Stimulated activated CD8-positive, alpha-beta memory T cell treated with anti-CD3 and anti-CD28 coated beads, Interleukin-4, amount 100 ng/mL, for 24 hours (primary cell): ENCODE data around the gene TAS1R2.
"Not testable (repeated sequence)": the region's sequence is repeated elsewhere in the genome, so short reads cannot be mapped to it uniquely, and the experiment has no call there.

Experiments
- DNase-seq: peaks from one replicate; pipeline ENCODE4 v3.0.0-alpha.2; 2020; ENCODE audit warnings: low read depth

Gene TAS1R2

DNA sequence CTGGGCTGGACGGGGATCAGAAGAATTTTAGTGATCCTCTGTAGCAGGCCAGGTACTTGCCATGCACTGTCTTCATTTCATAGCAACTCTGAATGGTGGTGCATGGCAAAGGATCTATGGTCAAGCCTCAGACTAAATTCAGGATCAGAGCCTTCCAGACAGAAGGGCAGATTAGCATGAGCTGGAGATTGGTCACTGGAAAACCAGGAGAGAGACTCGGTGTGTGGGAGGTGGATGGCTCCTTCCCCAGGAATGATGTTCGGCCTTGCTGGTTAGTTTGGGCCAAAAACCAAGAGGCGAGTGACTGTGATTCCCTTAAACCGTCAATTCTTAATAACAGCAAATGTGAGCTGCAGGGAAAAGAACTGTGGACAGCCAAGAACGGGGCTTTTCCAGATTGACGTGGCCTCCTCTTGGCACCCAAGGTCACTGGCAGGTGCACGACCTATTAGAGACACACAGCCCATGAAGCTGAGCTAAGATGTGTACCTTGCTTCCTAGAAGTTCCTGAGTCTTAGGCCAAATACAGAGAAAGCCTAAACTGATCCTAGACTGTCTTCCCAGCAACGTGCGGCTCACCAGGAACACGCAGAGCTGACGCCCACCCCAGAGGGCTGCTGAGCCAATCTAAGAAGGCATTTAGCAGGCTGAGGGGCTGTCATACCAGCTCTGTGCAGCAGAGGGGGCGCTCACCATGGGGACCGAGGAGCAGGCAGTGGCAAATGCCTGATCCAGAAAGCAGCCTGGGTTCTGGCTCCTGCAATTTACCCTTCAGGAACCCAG is 24.4 kb upstream of the TAS1R2 start:
- peak; percentile 68 for DNase-seq

DNA sequence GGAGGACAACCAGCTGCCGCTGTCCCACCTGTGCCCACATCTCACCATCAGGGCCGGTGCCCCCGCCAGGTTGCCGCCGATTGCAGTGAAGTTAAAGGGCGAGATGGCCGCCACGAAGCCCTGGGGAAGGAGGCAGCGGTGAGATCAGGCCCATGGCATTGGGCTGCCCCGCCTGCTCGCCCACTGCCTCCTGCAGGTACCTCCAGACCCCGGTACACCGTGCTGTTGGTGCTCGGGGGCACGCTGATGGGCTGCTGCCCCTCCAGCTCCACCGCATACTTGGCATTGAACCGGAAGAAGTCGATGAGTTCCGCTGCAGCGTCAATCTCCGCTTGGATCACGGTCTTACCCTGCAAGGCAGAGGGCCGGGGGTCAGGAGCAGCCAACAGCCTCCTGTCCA is 23.6 kb upstream of the TAS1R2 start:
- no peak for DNase-seq

GRCh38 chr1:18882486-18882885 is 23.0 kb upstream of the TAS1R2 start:
- DNase-seq: no peak

DNA sequence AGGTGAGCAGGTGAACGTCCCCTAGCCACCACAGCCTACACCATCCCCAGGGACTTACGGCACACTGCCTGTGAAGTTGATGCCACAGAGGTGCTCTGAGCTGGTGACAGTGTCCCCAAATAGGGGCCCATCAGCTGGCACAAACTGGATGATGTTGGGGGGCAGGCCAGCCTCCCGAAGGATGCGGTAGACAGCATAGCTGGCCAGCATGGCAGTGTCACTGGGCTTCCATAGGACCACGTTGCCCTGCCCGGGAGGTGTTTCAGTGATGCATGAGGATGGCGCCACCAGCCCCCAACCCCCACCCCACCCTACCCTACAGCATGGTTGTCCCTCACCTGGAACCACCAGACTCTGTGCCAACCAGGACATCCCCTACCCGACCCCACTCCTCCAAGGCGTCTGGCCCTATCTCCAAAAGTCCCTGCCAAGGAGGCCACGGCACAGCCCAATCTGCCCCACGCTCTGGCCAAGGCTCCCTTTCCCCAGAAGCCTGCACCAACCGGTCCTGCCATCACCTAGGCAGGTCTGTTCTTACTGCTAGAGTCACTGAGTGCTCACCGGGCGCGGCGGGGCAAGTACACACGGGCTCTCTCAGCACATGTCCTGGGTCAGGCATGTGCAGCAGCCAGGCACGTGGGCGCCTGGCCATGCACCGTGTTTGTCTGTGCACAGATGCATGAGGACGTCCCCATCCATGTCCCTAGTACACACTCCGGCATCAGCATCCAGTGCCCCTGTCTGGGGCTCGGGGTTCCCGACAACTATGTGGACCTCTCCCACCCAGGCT is 22.4 kb upstream of the TAS1R2 start:
- DNase-seq: no peak

DNA sequence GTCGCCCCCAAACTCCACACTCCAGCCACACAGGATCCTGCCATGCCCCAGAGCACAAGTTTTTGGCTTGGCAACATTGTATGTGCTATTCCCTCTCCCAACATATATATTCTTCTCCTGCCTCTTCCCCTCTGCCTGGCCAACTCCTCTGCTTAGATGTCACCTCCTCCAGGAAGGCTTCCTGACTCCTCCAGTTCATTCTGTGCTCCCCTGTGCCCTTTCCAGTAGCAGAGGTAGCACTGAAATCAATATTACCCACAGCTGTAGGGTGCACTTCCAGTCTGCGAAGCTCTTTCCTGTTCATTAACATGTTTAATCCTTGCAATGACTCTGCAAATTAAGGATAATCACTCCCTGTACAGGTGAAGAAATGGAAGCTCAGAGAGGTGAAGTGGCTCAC is 21.7 kb upstream of the TAS1R2 start:
- no peak for DNase-seq

GRCh38 chr1:18880585-18880984 is 21.1 kb upstream of the TAS1R2 start:
- no peak for DNase-seq

DNA sequence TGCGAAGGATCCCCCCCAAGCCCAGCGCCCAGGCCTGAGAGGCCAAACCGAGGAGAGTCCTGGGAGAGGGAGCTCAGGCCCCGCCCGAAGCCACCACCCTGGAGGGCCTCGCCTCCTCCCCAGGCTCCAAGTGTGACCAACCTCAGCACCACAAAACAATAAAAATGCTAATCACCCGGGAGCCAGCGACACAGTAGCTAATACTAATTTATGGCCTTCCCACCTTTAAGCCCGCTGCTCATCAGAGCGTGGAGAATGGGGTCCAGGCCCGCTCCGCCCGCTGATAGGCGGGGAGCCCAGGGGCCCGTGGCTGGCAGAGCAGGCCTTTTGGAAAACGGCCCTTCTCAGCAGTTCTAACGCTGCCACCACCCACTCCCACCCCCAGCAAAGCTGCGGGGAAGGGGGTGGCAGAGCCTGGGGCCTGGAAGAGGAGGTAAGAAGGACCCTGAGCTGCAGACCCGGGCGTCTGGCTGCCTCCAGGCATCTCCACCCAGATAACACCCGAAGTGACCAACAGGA is 20.4 kb upstream of the TAS1R2 start:
- DNase-seq: no peak

- DNase-seq: no peak
Measured at GRCh38 chr1:18879215-18879790, 19.8 kb upstream of the TAS1R2 start.

DNA sequence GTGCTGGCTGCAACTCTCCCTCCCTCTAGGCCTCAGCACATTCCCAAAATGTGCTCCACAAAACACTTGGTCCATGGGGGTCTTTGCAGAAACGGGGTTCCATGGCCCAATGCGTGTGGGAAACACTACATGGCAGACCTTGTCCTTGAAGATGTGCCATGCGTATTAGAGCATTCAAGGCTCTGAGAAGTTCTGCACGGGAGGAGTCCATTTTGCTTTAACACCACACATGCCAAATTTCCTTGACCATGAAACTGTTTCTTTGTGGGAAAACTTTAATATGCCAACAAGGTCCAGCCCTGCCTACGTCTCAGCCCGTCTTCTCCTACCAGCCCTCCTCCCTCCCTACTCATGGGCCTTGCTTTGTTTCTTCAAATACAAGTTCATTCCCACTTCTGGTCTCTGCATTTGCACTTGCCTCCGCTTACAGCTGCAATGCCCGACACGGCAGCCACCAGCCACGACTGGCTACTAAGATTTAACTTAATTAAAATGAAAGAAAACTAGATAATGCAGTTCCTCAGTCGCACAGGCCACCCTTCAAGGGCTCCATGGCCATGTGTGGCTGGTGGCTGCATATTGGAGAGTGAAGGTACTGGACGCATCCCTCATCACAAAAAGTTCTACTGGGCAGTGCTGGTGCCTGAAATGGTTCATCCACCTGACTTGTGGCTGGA is 19.2 kb upstream of the TAS1R2 start:
- DNase-seq: no peak

DNA sequence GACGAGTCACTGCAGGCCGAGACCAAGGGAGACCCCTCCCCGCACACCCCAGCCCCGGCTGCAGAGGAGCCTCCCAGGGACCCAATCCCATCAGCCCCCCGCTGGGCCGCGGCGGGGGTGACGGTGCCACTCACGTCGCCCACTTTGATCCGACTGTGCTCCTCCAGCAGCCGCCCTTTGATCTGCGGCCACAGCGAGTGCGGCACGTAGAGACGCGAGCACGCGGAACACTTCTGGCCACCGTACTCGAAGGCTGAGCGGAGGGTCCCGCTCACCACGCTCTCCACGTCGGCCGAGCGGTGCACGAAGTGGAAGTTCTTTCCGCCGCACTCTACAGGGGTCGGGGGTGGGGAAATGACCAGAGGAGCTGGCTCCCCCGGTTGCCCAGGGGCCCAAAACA is 17.8 kb upstream of the TAS1R2 start:
- no peak for DNase-seq

DNA sequence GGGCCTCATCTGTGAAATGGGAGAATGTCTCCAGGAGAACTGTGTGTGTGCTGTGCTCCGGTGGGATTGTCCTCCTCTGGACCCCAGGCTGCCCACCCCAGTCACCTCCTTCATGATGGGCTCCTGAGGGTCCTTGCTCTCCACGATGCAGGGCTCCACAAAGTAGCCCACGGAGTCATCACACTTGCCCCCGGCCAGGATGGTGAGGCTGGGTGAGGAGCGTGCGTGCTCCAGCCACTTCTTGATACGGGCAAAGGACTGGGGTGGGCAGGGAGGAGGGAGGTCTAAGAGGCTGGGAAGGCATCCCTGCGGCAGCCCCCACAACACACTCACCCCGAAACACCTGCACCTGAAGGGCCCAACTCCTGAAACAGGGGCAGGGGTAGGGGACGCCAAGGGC is 16.8 kb upstream of the TAS1R2 start:
- no peak for DNase-seq

- no peak for DNase-seq
Measured at GRCh38 chr1:18875796-18876128, 16.3 kb upstream of the TAS1R2 start.

DNA sequence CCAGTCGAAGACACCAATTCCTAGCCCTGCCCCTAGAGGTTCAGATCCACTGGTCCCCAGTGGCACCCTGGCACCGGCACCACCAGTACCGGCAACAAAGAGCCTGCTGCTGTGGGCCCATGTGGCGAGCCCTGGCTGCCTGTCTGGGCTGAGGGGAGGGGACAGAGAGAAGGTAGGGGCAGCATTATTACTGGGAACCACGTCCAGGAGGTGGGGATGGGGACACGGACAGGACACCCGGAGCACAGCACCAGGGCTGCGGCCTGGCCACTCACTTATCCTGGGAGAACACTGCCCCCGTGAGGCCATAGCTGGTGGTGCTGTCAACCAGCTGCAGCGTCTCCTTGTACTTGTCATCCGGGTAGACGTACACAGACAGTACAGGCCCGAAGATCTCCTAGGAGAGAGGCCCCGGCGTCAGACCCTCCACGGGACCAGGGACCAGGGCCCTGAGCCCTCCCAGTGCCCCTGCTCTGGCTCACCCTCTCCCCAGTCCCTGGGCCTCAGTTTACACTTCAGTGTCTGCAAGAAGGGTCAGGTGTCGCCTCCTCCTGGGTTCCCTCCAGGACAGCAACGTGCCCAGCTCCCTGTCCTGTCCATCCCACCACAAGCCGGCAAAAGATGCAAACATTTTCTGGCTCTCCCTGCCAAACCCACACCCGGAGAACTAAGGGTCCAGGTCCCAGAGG is 15.8 kb upstream of the TAS1R2 start:
- DNase-seq: peak; percentile 54

DNA sequence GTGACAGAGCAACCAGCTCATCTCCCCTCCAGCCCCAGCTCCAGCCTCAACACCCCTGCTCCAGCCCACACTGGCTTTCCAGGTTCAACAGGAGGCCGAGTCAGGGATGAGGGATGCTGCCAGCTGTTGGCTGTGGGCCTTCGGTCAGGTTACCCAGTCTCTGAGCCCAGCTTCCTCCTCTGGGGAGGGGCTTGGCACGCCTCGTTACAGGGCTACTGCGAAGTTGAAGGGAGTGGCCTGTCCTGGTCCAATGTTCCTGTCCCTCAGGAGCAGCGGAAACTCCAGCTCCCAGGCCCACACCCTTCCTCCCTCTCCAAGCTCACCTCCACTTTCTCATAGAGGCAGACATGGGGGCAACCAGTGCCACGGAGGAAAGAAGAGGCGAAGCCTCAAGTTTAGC is 15.1 kb upstream of the TAS1R2 start:
- DNase-seq: no peak

DNA sequence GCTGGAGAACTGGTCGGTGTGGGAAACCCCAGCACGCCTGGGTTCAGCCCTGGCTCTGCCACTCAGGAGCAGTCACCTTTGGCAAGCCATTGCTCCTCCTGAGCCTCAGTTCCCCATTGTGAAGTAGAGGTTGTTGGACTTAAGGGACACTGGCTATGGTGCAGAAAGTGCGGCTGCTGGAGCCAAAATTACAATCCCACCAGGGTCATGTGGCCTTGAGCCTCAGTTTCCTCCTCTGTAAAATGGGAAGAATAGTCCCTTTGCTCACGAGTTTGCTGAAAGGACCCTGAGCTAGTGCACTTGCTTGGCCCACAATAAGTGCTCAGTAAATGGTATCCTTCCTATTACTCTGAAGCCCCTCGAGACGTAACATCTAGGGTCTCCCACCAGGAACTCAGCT is 14.6 kb upstream of the TAS1R2 start:
- DNase-seq: no peak

- DNase-seq: no peak
Measured at GRCh38 chr1:18872071-18872611, 12.7 kb upstream of the TAS1R2 start.

DNA sequence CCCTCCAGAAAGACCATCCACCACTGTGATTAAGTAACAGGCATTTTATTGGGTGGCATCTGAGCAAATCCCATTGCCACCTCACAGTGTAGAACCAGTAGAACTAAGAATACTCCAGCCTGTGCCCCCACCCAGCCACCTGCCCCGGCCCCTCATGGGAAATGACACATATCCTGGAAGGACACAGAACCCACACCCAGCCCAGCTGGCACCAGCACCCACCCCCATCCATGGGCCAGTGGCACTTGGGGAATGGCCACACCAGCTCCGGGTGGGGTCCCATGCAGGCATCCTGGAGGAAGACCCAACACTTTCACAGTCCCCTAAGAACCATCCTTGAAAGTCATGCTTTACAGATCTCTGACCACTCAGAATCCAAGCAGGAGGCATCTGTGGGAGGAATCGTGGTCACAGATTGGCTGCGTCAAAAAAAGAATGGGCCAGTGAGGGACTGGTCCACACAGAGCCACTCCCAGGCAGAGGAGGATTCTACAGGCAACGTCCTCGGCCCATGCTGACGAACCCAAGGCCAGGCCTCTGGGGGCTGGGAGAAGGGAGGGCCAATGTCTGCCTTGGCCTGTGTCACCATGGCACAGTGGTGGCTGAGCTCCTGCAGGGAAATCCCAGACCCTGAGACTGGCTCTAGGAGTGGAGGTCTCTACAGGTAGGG is 12.1 kb upstream of the TAS1R2 start:
- no peak for DNase-seq

- no peak for DNase-seq
Measured at GRCh38 chr1:18870957-18871356, 11.5 kb upstream of the TAS1R2 start.

DNA sequence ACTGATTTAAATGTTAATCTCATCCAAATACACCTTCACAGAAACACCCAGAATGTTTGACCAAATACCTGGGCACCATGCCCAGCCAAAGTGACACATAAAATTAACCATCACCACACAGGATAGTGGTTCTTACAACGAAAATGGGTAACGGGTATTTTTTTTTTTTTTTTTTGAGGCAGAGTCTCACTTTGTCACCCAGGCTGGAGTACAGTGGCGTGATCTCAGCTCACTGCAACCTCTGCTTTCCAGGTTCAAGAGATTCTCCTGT is 11.1 kb upstream of the TAS1R2 start:
- not testable (repeated sequence) for DNase-seq

DNA sequence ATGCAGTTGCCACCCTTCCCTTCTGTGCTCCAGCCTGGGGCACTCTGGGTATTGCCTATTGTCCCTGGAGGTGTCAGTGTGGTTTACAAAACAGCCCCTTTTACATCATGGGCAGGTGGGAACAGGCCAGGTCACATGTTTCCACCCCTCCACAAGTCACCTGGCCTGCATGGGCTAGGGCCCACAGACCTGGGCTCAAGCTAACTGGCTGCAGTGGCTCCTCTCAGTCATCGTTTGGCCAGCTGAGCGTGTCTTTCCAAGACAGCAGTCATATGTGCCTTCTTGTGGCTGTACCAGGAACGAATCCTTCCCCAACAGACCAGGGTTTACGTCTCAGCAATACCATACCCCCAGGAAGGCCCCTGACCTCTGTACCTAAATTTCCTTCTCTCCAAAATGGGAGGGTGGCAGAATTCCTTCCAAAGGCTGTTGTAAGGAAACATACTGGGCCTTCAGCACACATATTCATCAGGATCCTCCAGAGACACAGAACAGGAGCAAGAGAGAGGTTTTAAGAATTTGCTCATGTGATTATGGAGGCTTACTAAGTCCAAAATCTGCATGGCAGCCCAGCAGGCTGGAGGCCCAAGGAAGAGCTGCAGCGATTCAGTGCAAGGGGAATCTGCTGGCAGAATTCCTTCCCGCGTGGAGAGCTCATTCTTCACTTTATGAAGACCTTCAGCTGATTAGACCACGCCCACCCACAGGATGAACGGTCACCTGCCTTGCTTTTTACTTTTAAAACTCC is 10.6 kb upstream of the TAS1R2 start:
- no peak for DNase-seq
